Mammary epithelial cell (primary cell): ENCODE data around the gene RGS16.

Source experiments
- CTCF ChIP-seq, 2 donors: IDR thresholded peaks in 1 of 2; conservative IDR thresholded peaks in 1 of 2; 2 replicates each; pipeline ENCODE4 v1.5.1; 2011 to 2012; ENCODE audit warnings: inconsistent platforms in 2 of 2, low read length in 2 of 2, mild to moderate bottlenecking in 2 of 2, control low read depth in 1 of 2, low read depth in 1 of 2; ENCODE audit not compliant: insufficient read depth in 1 of 2; ENCODE audit errors: extremely low read depth in 1 of 2
- EZH2 ChIP-seq: IDR thresholded peaks from 2 replicates; pipeline ENCODE4 v1.6.1; 2012; ENCODE audit warnings: low read length, inconsistent platforms, borderline replicate concordance

- TF ChIP-seq CTCF (conservative IDR thresholded peaks at IDR 0.05 in 1 of 2, IDR thresholded peaks at IDR 0.05 in 1 of 2; ENCODE audit: extremely low read depth in 1 of 2, insufficient read depth in 1 of 2, low read depth in 1 of 2, low read length in 2 of 2) (no peak), EZH2 (no peak)
Measured at GRCh38 chr1:182598296-182598695, 5.9 kb downstream of the RGS16 start.
